ENCODE results near the gene GRIPAP1.
"Not testable (repeated sequence)": the region's sequence is repeated elsewhere in the genome, so short reads cannot be mapped to it uniquely, and the experiment has no call there.

Gene GRIPAP1

DNA sequence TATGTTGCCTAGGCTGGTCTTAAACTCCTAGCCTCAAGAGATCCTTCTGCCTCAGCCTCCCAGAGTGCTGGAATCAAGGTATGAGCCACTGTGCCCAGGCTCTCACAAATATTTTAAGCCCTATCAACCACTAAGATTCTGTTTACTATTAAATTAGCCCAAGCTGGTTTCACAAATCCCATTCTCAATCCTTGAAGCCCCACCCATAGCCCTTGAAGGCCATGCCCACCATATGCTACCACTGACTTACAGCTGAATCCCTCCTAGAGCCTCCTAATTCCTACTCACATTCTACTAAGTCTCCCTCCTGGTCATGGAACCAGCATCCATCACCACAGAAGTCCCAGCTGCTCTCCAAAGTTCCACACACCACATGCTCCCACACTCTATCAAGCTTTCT, 9.7 kb downstream of the GRIPAP1 start:
- Histone ChIP-seq H3K27ac (no peak overlapping the region), H3K36me3 (peaks cover 0 to 56% (median 38%) of the 10 kb centered on the region in 3 donors), H3K4me3 (no peak overlapping the region), H3K27me3 (no peaks in the 10 kb centered on the region), H3K4me1 (no peaks in the 10 kb centered on the region), H3K9me3 (no peaks in the 10 kb centered on the region)
- TF ChIP-seq, protein P1, sequence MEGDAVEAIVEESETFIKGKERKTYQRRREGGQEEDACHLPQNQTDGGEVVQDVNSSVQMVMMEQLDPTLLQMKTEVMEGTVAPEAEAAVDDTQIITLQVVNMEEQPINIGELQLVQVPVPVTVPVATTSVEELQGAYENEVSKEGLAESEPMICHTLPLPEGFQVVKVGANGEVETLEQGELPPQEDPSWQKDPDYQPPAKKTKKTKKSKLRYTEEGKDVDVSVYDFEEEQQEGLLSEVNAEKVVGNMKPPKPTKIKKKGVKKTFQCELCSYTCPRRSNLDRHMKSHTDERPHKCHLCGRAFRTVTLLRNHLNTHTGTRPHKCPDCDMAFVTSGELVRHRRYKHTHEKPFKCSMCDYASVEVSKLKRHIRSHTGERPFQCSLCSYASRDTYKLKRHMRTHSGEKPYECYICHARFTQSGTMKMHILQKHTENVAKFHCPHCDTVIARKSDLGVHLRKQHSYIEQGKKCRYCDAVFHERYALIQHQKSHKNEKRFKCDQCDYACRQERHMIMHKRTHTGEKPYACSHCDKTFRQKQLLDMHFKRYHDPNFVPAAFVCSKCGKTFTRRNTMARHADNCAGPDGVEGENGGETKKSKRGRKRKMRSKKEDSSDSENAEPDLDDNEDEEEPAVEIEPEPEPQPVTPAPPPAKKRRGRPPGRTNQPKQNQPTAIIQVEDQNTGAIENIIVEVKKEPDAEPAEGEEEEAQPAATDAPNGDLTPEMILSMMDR (IDR thresholded peaks at IDR 0.05), result no peak
- no peak for DNase-seq
- intact Hi-C loops (cut with DNase I; ENCODE audit: low total_unique reads), result no loop called here

DNA sequence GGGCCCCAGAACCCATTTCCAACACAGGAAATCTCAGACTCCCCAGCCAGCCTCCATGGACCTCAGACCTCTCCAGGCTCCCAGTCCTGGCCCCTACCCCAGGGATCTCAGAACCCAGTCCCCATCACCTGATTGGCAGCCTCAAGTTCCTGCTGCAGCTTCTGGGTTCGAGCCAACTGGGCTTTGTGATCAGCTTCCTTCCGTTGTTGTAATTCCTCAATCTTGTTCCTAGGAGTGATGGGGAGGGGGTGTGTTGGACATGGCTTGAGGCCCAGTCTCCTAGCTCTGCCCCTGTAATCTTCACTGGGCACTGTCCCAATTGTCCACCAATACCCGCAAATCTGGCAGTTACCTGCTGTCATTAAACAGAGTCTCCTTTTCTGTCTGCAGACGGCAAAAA, 12.6 kb downstream of the GRIPAP1 start:
- no peak for DNase-seq
- H3K36me3 ChIP-seq, result peaks cover 0 to 58% (median 30%) of the 10 kb centered on the region in 3 donors
- TF ChIP-seq, protein P1 (IDR thresholded peaks at IDR 0.05), result no peak
- H3K9me3 ChIP-seq, result no peaks in the 10 kb centered on the region
- no peaks in the 10 kb centered on the region for H3K27me3 ChIP-seq
- no peak overlapping the region for H3K27ac ChIP-seq
- no peak overlapping the region for H3K4me3 ChIP-seq
- H3K4me1 ChIP-seq, result no peaks in the 10 kb centered on the region
- intact Hi-C loops (cut with DNase I; ENCODE audit: low total_unique reads), result no loop called here

DNA sequence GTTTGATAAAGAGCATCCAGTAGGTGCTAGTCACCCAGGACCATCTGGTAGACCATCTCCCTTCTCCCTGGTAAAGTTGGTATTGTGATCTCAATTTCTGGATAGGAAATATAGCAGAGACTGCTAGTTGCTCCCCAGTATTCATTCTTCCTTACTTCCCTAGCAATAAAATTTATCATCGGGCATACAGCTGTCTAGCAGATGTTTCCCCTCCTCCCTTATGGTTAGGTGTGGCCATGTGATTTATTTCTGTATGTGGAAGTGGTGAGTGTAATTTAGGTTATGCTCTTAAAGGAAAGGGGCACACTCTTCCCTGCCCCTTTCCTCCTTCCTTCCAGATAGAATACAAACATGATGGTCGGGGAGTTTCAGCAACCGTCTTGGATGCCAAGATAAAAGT, 18.2 kb downstream of the GRIPAP1 start:
- Histone ChIP-seq H3K4me1 (no peaks in the 10 kb centered on the region), H3K27ac (no peak overlapping the region), H3K4me3 (no peak overlapping the region), H3K27me3 (no peaks in the 10 kb centered on the region), H3K36me3 (peaks cover 7 to 70% (median 32%) of the 10 kb centered on the region in 3 donors), H3K9me3 (no peaks in the 10 kb centered on the region)
- TF ChIP-seq, protein P1 (IDR thresholded peaks at IDR 0.05), result no peak
- no peak for DNase-seq
- intact Hi-C loops (cut with DNase I; ENCODE audit: low total_unique reads), result no loop called here

DNA sequence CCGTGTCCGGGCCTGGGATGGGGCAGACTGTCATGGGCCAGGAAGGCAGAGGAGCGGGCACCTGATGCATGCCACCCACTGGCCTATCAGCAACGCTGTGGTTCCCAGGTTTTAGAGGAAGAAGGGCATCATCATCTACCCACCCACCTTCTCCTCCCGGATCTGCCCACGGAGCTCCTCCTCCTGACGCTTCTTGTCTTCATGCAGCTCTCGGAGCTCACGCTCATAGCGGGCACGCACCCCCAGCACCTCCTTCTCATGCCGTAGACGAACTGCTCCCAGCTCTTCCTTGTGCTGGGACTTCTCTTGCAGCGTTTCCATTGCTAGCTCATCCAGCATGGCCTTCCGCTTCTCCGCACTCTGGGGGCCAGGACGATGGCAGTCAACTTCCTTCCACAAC, 19.0 kb downstream of the GRIPAP1 start:
- Histone ChIP-seq H3K36me3 (peaks cover 7 to 66% (median 32%) of the 10 kb centered on the region in 3 donors), H3K9me3 (no peaks in the 10 kb centered on the region)

DNA sequence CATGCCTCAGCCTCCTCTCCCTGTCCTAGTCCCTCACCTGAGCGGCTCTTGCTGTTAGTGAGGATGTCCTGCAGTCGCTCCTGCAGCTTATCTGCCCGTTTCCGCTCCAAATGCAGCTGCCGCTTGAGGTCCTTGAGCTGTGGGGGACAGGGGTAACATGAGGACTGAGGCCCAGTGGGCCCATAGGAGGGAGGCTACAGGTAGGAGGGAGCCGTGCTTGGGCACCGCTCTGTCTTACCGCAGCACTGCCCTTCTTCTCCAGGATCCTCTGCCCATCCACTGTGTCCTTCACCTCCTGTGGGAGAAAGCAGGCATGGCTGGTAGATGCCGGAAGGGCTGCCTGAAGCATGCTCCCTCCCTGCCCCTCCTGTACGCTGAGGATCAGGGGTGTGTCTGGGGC, 20.9 kb downstream of the GRIPAP1 start:
- H3K27me3 ChIP-seq, result no peaks in the 10 kb centered on the region
- H3K4me3 ChIP-seq, result no peak overlapping the region
- TF ChIP-seq, protein P1 (IDR thresholded peaks at IDR 0.05), result no peak
- intact Hi-C loops (cut with DNase I; ENCODE audit: low total_unique reads), result no loop called here
- DNase-seq, result no peak
- H3K9me3 ChIP-seq, result no peaks in the 10 kb centered on the region
- H3K27ac ChIP-seq, result no peak overlapping the region
- H3K4me1 ChIP-seq, result no peaks in the 10 kb centered on the region
- peaks cover 7 to 76% (median 31%) of the 10 kb centered on the region in 3 donors for H3K36me3 ChIP-seq

More for the DNA sequence above, 19.0 kb downstream of the GRIPAP1 start:
- Histone ChIP-seq H3K4me3 (no peak overlapping the region), H3K27ac (no peak overlapping the region), H3K4me1 (no peaks in the 10 kb centered on the region), H3K27me3 (no peaks in the 10 kb centered on the region)
- DNase-seq, result no peak
- intact Hi-C loops (cut with DNase I; ENCODE audit: low total_unique reads), result no loop called here
- TF ChIP-seq, protein P1 (IDR thresholded peaks at IDR 0.05), result no peak

DNA sequence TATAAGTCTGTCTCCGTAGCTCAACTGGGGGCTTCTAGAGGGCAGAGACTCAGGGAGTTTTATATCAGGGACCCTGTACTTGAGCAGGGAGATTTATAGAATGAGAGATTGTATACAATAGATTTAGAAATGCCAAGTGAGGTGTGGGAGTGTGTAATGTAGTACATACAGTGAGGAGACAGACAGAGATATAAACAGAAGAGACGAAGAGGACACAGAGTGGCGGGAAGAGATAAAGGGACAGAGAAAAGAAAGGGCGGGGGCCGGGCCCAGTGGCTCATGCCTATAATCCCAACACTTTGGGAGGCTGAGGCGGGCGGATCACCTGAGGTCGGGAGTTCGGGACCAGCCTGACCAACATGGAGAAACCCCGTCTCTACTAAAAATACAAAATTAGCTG, 21.7 kb downstream of the GRIPAP1 start:
- peaks cover 7 to 75% (median 39%) of the 10 kb centered on the region in 3 donors for H3K36me3 ChIP-seq
- intact Hi-C loops (cut with DNase I; ENCODE audit: low total_unique reads), result not testable (repeated sequence)

More for the DNA sequence above, 21.7 kb downstream of the GRIPAP1 start:
- not testable (repeated sequence) for H3K9me3 ChIP-seq, H3K4me1 ChIP-seq, DNase-seq, H3K4me3 ChIP-seq, H3K27me3 ChIP-seq, H3K27ac ChIP-seq
